Peyer's patch (tissue), 4 donors: Measurements from ENCODE around the gene HPS6. TPM values are rescaled to one million over a fixed set of nuclear protein-coding genes. Genes with fewer than 3 reads are reported as not detected.
"Not testable (repeated sequence)": the region's sequence is repeated elsewhere in the genome, so short reads cannot be mapped to it uniquely, and the experiment has no call there.

Experiments
- DNase-seq, 3 donors: peaks; one replicate each; pipeline ENCODE4 v3.0.0-alpha.2; 2017 to 2019
- H3K27ac ChIP-seq, 4 donors: fragments of 200-600 bp; sonication (generic); one replicate each; pipeline ENCODE4 v1.5.1; 2016 to 2019
- H3K27me3 ChIP-seq, 2 donors: fragments of 200-600 bp; sonication (generic); one replicate each; pipeline ENCODE4 v1.5.1; 2019
- H3K36me3 ChIP-seq, 3 donors: fragments of 200-600 bp; sonication (generic); one replicate each; pipeline ENCODE4 v1.5.1; 2016 to 2019
- H3K4me1 ChIP-seq, 4 donors: fragments of 200-600 bp; sonication (generic); one replicate each; pipeline ENCODE4 v1.5.1; 2016 to 2019
- H3K4me3 ChIP-seq, 4 donors: fragments of 200-600 bp; sonication (generic); 1 replicate in 3 of 4; 2 replicates in 1 of 4; pipeline ENCODE4 v1.5.1; 2016 to 2019; ENCODE audit warnings: mild to moderate bottlenecking in 1 of 4
- H3K9me3 ChIP-seq, 4 donors: fragments of 200-600 bp; sonication (generic); one replicate each; pipeline ENCODE4 v1.5.1; 2016 to 2019; ENCODE audit warnings: mild to moderate bottlenecking in 1 of 4
- CTCF ChIP-seq, 6 experiments: fragments of 450-650 bp in 4 of 6; fragments of 200-600 bp in 2 of 6; sonication (generic) in 1 of 6; IDR thresholded peaks; one replicate each; pipeline ENCODE4 v1.5.1; 2017 to 2019; ENCODE audit warnings: antibody characterized with exemption in 6 of 6, mild to moderate bottlenecking in 3 of 6, moderate library complexity in 1 of 6
- POLR2A ChIP-seq, 2 donors: fragments of 450-650 bp; IDR thresholded peaks; one replicate each; pipeline ENCODE4 v1.5.1; 2017; ENCODE audit warnings: antibody characterized with exemption in 2 of 2, mild to moderate bottlenecking in 2 of 2, moderate library complexity in 2 of 2
- total RNA-seq, 4 donors: library from RNA; depleted of rRNA; stranded (reverse); fragments of >200 nt; gene quantifications; one replicate each; pipeline ENCODE4 v1.1.0, GENCODE V29; 2016

The HPS6 gene
- total RNA-seq, 4 donors from 2014 or later, result 19.8 to 33.4 (median 24.8) TPM

DNA sequence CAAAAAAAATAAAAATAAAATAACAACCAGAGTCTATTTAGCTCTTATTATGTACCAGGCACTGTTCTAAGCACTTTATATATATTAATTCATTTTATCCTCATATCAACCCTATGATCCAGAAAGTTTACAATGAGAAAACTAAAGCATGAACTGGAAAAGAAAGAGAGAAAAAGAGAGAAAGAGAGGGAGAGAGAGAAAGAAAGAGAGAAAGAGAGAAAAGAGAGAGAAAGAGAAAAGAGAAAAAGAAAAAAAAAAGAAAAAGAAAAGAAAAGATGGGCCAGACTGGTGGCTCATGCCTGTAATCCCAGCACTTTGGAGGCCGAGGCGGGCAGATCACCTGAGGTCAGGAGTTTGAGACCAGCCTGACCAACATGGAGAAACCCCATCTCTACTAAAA lies 19.1 kb upstream of the HPS6 start:
- H3K36me3 ChIP-seq, result no peaks in the 10 kb centered on the region
- no peaks in the 10 kb centered on the region for H3K4me1 ChIP-seq
- no peak overlapping the region for H3K4me3 ChIP-seq
- H3K9me3 ChIP-seq, result no peaks in the 10 kb centered on the region
- no peaks in the 10 kb centered on the region for H3K27me3 ChIP-seq
- no peak overlapping the region for H3K27ac ChIP-seq
- TF ChIP-seq POLR2A (IDR thresholded peaks at IDR 0.05) (no peak), CTCF (IDR thresholded peaks at IDR 0.05) (no peak)
- no peak for DNase-seq

GRCh38 chr10:102054881-102055646 lies 10.1 kb upstream of the HPS6 start:
- H3K36me3 ChIP-seq, H3K9me3 ChIP-seq, H3K27me3 ChIP-seq: not testable (repeated sequence)
- peak overlapping the region; percentile 91 to 98 (median 94) for H3K27ac ChIP-seq
- peak overlapping the region; percentile 65 to 96 (median 73) for H3K4me3 ChIP-seq
- DNase-seq, result peak in 2 of 3 donors; percentile 27 to 50
- H3K4me1 ChIP-seq, result peaks cover 0 to 27% (median 7%) of the 10 kb centered on the region in 4 donors

GRCh38 chr10:102055647-102056419 lies 9.3 kb upstream of the HPS6 start, which contains the start of gene ARMH3:
Gene ARMH3, minus strand, starts transcription at chr10:102056173. Its CDS starts 16,059 bp downstream, at chr10:102040114.
- peak; percentile 93 to 97 (median 94) for DNase-seq
- TF ChIP-seq POLR2A (IDR thresholded peaks at IDR 0.05) (peak; percentile 73 to 79), CTCF (IDR thresholded peaks at IDR 0.05) (peak in 3 of 6 experiments; percentile 6 to 36 (median 20))

GRCh38 chr10:102059987-102060386 lies 5.2 kb upstream of the HPS6 start:
- Histone ChIP-seq H3K4me1 (peaks cover 0 to 3% (median 1%) of the 10 kb centered on the region in 4 donors), H3K4me3 (no peak overlapping the region), H3K9me3 (no peaks in the 10 kb centered on the region), H3K27me3 (no peaks in the 10 kb centered on the region), H3K27ac (no peak overlapping the region), H3K36me3 (no peaks in the 10 kb centered on the region)
- DNase-seq, result no peak
- TF ChIP-seq POLR2A (IDR thresholded peaks at IDR 0.05) (no peak), CTCF (IDR thresholded peaks at IDR 0.05) (no peak)

More at GRCh38 chr10:102055647-102056419, 9.3 kb upstream of the HPS6 start, which contains the start of gene ARMH3:
- Histone ChIP-seq H3K27ac (peak within 1 kb of the TSS; percentile 91 to 98 (median 94)), H3K4me3 (peak within 1 kb of the TSS; percentile 65 to 96 (median 73)), H3K4me1 (peaks cover 0 to 27% (median 7%) of the 10 kb centered on the region in 4 donors), H3K36me3 (no peaks in the 10 kb centered on the region), H3K9me3 (no peaks in the 10 kb centered on the region), H3K27me3 (no peaks in the 10 kb centered on the region)

DNA sequence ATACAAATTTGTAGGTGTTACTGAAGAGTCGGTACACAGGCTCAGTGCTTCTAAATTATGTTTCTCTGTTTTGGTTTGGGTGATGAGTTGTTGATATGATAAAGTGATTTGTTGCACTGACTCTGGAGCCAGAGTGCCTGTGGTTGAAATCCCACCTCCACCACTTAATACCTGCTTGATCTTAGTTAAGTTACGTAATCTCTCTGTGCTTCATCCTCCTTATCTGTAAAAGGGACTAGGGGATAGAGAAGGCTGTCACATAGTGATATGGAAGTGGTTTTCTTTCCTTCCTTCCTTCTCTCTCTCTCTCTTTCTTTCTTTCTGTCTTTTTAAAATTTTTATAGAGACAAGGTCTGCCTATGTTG lies 664 bp upstream of the HPS6 start:
- Histone ChIP-seq H3K4me1 (peaks cover 6 to 30% (median 13%) of the 10 kb centered on the region in 4 donors), H3K9me3 (no peaks in the 10 kb centered on the region), H3K4me3 (peak overlapping the region in 3 of 4 donors; percentile 91 to 97 (median 94)), H3K36me3 (peaks cover 0 to 5% (median 0%) of the 10 kb centered on the region in 3 donors), H3K27me3 (no peaks in the 10 kb centered on the region), H3K27ac (peak overlapping the region; percentile 88 to 97 (median 94))
- TF ChIP-seq CTCF (IDR thresholded peaks at IDR 0.05) (no peak), POLR2A (IDR thresholded peaks at IDR 0.05) (no peak)
- DNase-seq, result no peak
